NCI-H1092 (cell line): Measurements from ENCODE around the gene GPR22.

Experiments used
- DNase-seq: peaks from one replicate; lab custom pipeline; 2025; lab: John Stamatoyannopoulos, UW

GPR22 gene, protein sequence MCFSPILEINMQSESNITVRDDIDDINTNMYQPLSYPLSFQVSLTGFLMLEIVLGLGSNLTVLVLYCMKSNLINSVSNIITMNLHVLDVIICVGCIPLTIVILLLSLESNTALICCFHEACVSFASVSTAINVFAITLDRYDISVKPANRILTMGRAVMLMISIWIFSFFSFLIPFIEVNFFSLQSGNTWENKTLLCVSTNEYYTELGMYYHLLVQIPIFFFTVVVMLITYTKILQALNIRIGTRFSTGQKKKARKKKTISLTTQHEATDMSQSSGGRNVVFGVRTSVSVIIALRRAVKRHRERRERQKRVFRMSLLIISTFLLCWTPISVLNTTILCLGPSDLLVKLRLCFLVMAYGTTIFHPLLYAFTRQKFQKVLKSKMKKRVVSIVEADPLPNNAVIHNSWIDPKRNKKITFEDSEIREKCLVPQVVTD

DNA sequence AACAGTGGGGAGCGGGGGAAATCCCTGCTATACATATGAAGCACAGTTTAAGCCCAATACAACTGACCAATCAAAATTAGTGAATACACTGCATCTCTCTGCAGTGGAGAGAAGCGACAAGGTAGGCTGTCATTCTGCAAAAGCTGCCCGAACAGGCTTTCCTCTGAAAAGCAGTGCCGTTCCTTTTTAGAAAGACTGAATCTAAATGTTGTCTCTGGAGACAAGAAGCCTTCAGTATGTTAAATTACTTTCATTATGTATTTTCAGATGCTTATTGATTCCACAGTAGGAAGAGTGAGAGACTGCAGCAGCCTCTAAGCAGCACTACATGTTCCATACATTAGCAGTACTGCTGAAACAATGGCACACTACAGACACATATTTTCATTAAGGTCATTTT lies at the start of gene GPR22:
GPR22 (plus strand) TSS at position 129 of the 400 bp plus-strand sequence. CDS start 4,004 bp downstream, outside the sequence.
- no peak for DNase-seq

DNA sequence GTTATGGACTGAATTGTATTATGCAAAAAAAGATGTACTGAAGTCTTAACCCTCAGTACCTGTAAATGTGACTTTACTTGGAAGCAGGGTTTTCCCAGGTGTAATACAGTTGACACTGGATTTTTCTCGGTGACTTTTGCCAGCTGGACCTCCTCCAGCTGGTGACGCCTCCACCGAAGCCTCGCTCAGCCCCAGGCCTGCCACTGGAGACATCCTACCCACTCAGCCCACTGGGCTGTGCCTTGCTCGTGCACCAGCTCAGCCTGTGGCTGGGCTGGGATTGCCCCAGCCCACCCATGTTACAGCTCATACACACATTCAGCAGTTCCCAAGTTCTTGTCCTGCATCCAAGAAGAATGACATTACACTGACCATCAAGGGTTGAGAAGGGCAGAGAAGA lies 42.4 kb upstream of the GPR22 start:
- no peak for DNase-seq

DNA sequence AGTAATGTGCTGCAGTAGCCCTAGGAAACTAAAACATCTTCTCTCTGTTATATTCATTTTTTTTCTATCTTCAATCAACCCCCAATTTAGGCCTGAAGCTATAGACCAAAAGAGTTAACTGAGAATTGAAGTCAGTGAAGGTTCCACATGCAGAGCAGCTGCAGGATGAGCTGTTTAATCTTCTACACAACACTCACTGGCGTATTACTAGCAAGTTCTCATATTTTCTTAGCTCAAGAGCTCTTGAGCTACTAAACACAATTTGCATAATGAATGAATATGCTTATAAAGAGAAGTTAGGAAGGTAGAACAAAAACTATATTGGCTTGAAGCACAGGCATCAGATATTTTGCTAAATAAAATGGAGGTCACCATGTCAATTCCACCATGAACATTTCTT lies 41.2 kb upstream of the GPR22 start:
- no peak for DNase-seq

DNA sequence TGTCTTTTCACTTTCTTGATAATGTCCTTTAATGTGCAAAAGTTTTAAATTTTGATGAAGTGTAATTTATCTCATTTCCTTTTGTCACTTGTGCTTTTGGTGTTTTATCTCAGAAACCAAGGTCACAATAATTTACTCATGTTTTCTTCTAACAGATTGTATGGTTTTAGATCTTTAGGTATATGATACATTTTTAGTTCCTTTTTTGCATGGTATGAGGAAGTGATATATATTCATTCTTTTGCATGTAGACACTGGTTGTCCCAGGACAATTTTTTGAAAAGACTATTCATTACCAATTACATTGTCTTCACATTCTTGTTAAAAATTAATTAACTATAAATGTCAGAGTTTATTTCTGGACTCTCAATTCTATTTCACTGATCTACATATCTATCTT lies 39.8 kb upstream of the GPR22 start:
- no peak for DNase-seq

DNA sequence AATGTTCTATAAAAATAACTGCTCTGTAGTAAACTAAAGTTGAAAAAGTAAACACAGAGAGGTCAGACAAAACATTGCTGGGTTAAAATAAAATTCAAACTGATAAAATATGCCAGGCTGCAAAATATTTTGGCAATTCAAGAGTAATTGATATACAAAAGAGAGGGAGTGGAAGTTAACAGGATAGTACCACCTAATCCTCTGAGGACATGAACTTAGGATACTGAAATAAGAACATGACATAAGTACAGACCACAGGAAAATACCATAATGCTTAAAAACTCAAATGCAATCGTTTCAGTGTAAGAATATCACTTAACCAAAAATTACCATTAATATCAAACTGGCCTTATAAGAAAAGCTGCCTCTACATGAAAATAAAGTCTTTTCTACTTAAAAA lies 37.6 kb upstream of the GPR22 start:
- no peak for DNase-seq

DNA sequence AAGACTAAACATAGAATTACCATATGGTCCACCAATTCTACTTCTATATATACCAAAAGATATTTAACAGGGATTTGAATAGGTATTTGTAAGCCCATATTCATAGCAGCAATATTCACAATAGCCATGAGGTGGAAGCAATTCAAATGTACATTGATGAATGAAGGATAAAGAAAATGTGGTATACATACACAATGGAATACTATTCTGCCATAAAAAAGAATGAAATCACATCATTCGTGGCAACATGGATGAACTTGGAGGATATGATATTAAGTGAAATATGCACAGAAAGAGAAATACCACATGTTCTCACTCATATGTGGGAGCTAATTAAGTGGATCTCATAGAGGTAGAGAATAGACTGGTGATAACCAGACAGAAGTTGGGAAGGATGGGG lies 34.1 kb upstream of the GPR22 start:
- DNase-seq = no peak

DNA sequence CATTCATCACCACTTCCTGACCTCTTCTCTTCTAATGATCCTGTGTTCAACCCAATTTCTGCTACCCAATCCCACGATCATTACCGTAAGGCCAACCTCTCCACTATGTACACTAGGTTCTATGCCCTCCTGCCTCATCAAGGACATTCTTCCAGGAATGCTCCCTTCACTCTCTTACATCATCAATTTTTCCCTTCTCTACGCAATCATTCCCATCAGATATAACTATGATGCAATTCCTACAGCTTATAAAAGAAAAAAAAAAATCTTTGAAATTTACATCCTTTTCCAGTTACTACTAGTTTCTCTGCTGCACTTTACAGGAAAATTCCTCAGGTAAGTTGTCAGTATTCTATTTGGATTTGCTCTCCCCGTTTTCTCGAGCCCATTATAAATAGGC lies 30.8 kb upstream of the GPR22 start:
- no peak for DNase-seq

DNA sequence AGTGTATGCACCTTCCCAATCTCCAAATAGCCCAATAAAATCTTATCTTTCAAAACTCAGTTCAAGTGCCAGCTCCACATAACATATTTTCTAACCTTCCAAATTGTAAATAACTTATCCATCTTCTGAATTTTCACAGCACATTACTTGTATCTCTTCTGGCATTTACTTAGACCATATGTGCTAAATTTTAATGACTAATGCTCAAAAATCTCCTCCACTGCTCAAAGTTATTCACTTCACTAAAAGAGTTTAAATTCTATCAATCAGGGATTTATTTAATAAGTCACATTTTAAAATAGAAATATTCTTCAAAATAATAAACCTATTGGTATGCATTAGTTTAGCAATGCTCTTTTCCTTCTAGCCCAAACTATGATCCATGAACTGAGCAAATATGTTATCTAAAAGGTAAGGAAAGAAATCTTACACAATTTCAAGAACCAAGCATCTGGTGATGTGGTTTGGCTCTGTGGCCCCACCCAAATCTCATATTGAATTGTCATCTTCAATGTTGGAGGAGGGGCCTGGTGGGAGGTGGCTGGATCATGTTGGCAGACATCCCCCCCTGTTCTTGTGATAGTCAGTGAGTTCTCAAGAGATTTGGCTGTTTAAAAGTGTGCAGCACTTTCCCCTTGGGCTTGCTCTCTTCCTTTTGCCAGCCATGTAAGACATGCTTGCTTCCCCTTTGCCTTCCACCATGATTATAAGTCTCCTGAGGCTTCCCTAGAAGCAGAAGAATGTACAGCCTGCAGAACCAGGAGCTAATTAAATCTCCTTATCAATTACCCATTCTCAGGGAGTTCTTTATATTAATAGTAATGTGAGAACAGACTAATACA lies 28.1 kb upstream of the GPR22 start:
- DNase-seq = no peak

DNA sequence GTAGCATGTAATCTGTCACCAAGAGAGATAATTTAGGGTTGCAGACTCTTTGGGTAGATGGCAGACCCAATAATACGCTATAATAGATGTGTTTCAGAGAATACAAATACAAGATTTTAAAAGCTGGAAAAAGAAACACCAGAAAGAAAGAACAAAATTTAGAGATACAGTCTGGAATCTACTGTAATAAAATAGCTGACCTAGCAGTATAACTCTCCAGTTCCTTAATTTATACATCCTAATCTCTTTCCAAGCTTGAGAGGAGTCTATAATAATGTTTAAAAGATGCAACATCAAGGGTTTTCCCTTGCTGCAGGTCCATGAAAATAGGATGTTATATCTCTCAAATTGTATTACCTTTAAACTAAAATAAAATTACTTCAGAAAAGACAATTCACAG lies 27.2 kb upstream of the GPR22 start:
- DNase-seq = no peak

DNA sequence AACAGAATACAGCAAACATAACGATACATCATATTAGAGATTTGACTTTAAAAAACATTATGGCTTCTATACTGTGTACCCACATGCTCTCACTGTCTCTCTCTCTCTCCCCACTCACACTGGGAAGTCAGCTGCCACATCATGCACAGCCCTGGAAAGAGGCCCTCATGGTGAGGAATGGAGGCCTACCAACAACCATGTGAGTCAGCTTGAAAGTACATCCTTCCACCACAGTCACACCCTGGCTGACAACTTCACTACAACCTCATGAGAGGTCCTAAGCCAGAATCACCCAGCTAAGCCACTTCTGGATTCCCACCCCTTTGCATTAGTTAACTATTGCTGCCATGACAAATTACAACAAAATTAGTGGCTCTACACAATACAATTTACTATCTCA lies 23.3 kb upstream of the GPR22 start:
- no peak for DNase-seq

DNA sequence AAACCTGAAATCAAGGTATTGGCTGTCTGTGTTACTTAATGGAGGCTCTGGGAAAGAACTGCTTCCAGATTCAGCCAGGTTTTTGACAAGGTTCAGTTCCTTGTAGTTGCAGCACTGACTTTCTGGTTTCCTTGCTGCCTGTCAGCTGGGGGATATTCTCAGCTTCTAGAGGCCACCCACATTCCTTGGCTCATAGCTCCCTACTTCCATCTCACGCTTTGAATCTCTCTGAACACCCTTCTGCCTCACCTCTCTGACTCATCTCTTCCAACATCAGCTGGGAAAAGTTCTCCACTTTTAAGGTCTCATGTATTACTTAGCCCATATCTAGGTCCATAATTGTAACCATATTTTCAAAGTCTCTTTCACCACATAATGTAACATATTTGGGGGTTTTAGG lies 22.9 kb upstream of the GPR22 start:
- DNase-seq = no peak

DNA sequence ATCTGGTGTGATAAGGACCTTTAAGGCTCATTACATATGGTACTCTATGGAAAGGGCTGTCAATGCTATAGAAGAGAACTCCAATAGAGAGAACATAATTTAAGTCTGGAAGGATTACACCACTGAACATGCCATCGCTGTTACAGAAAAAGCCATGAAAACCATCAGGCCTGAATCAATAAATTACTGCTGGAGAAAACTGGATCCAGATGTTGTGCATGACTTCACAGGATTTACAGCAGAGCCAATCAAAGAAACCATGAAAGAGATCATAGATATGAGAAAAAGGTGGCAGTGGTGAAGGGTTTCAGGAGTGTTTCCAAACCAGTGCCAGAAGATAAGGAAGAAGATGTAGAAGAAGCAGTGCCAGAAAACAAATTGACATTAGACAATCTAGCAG lies 18.9 kb upstream of the GPR22 start:
- no peak for DNase-seq

DNA sequence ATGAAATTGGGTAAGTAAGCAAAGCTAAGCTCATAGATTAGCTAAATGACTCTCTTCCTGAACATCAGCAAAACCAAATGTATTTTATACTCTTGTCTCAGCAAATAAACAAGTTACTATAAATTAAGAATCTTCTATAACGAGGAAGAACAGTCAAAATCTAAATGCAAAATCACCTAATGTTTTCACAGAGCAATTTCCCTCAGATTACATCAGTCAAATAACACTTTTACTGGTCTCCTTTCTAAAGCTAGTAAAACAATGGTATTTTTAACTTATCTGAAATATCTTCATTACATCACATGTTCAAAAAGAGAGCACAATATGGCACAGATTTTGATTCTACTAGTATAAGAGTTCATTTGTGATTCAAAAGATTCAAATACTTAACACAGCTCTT lies 16.5 kb upstream of the GPR22 start:
- DNase-seq = no peak

DNA sequence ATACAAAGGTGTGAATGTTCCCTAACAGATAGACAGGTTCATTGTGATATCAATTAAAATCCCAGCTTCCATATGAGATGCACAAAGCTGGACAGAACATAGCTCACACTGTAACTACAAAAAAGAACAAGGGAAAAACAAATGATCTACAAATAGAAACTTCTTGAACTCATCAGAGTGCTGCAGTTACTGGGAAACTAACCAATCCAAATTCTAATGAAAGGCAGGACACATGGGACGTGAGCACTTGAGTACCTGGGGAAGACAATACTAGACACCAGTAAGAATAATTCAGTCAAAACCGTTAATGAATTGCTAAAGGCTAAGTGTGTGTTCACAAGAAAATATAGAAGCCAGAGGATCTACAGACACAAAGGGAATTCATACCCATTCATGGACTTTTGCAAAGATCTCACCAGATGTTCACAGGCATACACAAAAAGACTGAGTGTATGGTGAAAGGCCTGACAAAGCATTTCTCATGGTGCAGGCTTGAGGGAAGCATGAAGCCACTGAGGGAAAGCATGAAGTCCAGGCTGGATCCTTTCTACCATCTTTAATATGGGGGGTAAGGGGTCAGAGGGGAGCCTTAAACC lies 7.8 kb upstream of the GPR22 start:
- no peak for DNase-seq

DNA sequence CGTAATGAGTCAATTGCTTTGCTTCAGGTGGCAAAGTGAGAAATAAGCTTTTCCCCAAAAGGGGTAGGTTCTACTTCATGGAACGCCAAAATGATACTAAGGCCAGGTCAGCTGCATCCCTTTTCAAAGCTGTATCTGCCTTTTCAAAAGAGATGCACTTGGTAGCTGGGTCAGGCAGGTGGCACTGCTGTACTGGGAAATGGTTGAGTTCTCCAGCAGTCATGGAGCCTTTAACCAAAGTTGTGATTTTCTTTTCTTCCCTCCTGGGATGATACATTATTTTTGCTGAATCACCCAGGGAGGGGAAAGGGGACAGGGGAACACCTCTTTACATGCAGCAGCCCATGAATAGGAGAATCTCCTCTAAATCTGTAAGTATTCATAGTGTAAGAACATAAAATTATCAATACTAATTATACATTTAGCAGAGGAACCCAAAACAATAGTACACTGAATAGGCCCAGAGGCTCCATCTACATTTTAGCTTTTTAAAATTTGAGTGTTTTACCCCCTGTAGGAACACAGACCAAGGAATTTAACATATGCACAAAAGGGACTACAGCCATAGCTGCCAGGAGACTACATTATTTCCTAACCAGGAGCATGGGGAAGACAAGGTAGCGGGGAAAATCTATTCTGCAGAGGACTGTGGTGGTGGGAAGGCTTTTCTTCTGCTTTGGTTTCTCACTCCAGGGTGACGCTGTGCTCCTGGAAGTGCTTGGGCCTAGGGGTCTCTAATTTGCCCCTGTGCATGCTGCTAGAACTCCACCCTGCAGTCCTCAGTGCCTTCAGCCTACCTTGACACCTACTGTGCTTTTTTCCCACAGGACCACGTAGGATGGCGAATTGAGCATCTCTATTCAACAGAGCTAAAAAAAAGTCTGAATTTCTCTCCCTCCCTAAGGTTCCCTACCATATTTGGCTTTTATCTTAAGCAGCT lies 6.4 kb upstream of the GPR22 start:
- DNase-seq = no peak

DNA sequence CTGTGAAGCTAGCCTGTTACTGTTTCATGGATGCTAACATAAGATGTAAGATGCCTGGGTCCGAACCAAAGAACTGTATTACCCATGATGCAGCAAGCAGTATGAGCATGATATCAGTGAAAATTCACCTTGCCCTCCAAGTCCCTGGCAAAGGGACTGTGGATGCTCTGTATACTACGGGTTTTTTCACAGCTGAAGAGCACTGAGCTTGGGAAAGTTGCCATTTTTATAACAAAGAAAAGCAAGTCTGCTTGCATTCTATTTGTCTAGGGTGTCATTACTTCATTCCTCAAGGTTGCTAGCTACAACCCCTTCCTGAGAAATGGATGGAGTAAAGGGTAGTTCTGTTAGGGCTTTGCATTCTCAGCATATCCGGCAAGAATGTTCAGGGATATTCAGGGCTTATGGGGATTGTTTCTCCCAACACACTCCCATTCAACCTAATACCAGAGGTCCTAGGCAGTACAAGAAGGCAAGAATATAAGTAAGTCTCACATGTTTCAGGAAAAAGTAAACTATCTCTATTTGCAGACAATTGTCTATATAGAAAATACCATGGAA lies 5.1 kb upstream of the GPR22 start:
- no peak for DNase-seq

DNA sequence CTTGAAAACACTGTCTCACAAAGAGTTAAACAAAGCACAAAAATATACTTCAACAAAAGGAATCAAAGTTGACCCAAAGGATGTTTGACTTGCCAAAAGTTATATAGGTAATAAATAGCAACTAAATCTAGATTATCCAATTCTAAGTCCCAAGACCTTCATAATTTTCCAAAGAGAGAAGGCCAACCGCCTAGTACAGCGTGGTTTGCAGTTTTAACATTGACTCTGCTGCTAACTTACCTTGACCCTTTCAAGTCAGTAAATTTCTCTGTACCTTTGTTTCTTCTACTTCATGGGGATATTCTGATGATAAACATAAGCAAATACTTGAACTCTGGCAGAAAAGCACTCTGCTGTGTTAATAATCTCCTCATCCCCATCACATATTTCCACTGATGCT lies 1.9 kb upstream of the GPR22 start:
- DNase-seq = no peak

DNA sequence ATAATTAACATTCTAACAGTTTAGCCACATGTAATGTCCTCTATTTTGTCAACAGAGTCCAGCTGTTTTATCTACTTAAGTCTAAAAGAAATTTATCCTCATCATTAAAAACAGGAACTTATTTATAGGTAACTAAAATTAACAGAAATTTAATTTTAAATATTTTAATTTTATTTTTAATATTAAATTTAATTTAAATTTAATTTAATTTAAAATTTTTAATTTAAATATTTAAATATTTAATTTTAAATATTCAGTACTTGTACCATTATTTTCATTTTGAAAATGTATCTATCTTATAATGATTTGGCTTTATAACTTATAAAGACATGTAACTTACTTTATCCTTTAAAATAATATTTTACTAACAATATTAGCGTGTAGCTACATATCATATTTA lies 1.0 kb upstream of the GPR22 start:
- DNase-seq = no peak

DNA sequence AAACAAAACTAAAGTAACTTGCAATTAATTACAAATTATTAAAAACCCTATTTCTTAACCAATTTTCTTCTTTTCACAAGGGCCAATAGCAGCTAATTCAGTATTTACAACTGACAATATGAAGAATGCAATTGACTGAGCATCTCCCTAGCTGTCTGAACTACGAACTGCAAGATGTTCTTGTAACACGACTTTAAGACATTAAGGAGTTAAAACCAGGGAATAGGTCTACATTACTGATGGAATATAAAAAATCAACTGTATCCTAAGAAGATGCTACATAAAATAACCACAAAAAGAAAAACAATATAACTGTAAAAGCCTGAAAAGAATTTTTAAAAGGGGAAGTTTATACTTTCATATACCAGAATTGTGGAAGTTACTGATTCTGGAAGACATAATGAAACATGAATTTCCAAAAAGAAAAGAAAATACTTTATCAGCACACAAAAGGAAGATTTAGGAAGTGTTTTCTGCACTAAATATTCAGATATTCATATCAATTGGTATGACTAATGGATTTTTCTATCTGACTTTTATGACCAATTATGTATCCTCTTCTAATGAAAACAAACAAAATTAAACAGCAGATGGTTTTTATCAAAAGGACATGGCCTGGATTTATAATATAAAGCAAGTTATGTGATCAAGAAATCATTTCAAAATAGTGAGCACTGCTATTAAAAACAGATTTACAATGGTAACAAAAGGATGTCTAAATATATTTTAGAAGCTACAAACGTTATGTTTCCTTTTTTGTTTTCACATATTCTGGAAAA lies 1.6 kb downstream of the GPR22 start:
- DNase-seq = no peak

DNA sequence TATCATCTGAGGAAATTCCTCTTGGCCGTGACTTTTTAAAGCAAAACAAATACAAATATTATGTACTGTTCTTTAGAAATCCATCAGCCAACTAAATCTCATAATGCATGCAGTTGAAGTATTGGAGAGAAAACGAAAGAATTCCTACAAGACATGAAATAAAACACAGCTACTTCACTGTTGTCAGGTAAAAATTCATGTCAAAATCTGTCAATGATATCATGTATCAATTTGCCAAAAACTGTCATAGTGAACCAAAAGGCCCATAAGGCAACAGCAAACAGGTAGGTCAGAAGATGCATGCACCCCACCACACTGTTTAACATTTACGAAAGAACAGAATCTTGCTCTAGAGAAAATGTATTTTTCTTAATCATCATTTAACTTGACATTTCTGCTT lies 2.3 kb downstream of the GPR22 start:
- no peak for DNase-seq

DNA sequence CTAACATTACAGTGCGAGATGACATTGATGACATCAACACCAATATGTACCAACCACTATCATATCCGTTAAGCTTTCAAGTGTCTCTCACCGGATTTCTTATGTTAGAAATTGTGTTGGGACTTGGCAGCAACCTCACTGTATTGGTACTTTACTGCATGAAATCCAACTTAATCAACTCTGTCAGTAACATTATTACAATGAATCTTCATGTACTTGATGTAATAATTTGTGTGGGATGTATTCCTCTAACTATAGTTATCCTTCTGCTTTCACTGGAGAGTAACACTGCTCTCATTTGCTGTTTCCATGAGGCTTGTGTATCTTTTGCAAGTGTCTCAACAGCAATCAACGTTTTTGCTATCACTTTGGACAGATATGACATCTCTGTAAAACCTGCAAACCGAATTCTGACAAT lies 4.3 kb downstream of the GPR22 start:
- no peak for DNase-seq
